BLaER1 (cell line): Measurements from ENCODE around the gene POLDIP3.

ENCODE experiments used
- H3K27ac ChIP-seq: shearing (Covaris generic); formaldehyde crosslinking; 2 replicates; pipeline ENCODE4 v1.8.1; 2022
- H3K27me3 ChIP-seq: shearing (Covaris generic); formaldehyde crosslinking; 2 replicates; pipeline ENCODE4 v1.8.1; 2022
- H3K36me3 ChIP-seq: shearing (Covaris generic); formaldehyde crosslinking; 2 replicates; pipeline ENCODE4 v1.8.1; 2022
- H3K4me1 ChIP-seq: shearing (Covaris generic); formaldehyde crosslinking; 2 replicates; pipeline ENCODE4 v1.8.1; 2022
- H3K4me2 ChIP-seq: shearing (Covaris generic); formaldehyde crosslinking; 2 replicates; pipeline ENCODE4 v1.8.1; 2022
- H3K4me3 ChIP-seq: shearing (Covaris generic); formaldehyde crosslinking; 2 replicates; pipeline ENCODE4 v1.8.1; 2022
- H3K9ac ChIP-seq: shearing (Covaris generic); formaldehyde crosslinking; 2 replicates; pipeline ENCODE4 v1.8.1; 2022
- H3K9me3 ChIP-seq: shearing (Covaris generic); formaldehyde crosslinking; 2 replicates; pipeline ENCODE4 v1.8.1; 2022
- H4K20me1 ChIP-seq: shearing (Covaris generic); formaldehyde crosslinking; 2 replicates; pipeline ENCODE4 v1.8.1; 2022
- Cebpa-rat ChIP-seq: shearing (Covaris generic); IDR thresholded peaks from 2 replicates; pipeline ENCODE4 v1.8.1; 2022

The POLDIP3 gene

GRCh38 chr22:42630211-42630610 is 15.5 kb upstream of the POLDIP3 start:
- Histone ChIP-seq H3K4me3 (no peak overlapping the region), H3K36me3 (peaks cover 95% of the 10 kb centered on the region), H3K4me1 (peaks cover 6% of the 10 kb centered on the region), H3K27me3 (no peaks in the 10 kb centered on the region), H3K9me3 (no peaks in the 10 kb centered on the region), H3K4me2 (no peak overlapping the region), H4K20me1 (peaks cover 30% of the 10 kb centered on the region), H3K27ac (no peak overlapping the region), H3K9ac (no peak overlapping the region)
- TF ChIP-seq Cebpa-rat: no peak

GRCh38 chr22:42627981-42628380 is 13.3 kb upstream of the POLDIP3 start:
- Histone ChIP-seq H3K4me2 (no peak overlapping the region), H3K36me3 (peaks cover 84% of the 10 kb centered on the region), H3K9ac (no peak overlapping the region), H4K20me1 (peaks cover 34% of the 10 kb centered on the region), H3K4me3 (no peak overlapping the region), H3K4me1 (peaks cover 28% of the 10 kb centered on the region), H3K27ac (no peak overlapping the region), H3K9me3 (no peaks in the 10 kb centered on the region), H3K27me3 (no peaks in the 10 kb centered on the region)
- no peak for TF ChIP-seq Cebpa-rat

- no peak overlapping the region for H3K27ac ChIP-seq
- peaks cover 37% of the 10 kb centered on the region for H3K4me1 ChIP-seq
- no peaks in the 10 kb centered on the region for H3K9me3 ChIP-seq
- H3K4me3 ChIP-seq: no peak overlapping the region
- no peak overlapping the region for H3K4me2 ChIP-seq
- peaks cover 35% of the 10 kb centered on the region for H4K20me1 ChIP-seq
- no peak overlapping the region for H3K9ac ChIP-seq
- H3K36me3 ChIP-seq: peaks cover 75% of the 10 kb centered on the region
- no peak for TF ChIP-seq Cebpa-rat
- H3K27me3 ChIP-seq: no peaks in the 10 kb centered on the region
Measured at GRCh38 chr22:42626951-42627625, 12.4 kb upstream of the POLDIP3 start.

GRCh38 chr22:42626431-42626830 is 11.7 kb upstream of the POLDIP3 start:
- Histone ChIP-seq H3K27ac (no peak overlapping the region), H3K4me3 (no peak overlapping the region), H3K9me3 (no peaks in the 10 kb centered on the region), H3K4me2 (no peak overlapping the region), H3K27me3 (no peaks in the 10 kb centered on the region), H3K36me3 (peaks cover 68% of the 10 kb centered on the region), H4K20me1 (peaks cover 31% of the 10 kb centered on the region), H3K9ac (no peak overlapping the region), H3K4me1 (peaks cover 44% of the 10 kb centered on the region)
- no peak for TF ChIP-seq Cebpa-rat

- Histone ChIP-seq H3K4me3 (no peak overlapping the region), H3K27me3 (no peaks in the 10 kb centered on the region), H3K4me1 (peaks cover 51% of the 10 kb centered on the region), H4K20me1 (peaks cover 35% of the 10 kb centered on the region), H3K4me2 (peak overlapping the region; percentile 76), H3K9me3 (no peaks in the 10 kb centered on the region), H3K27ac (no peak overlapping the region), H3K36me3 (peaks cover 58% of the 10 kb centered on the region), H3K9ac (no peak overlapping the region)
- no peak for TF ChIP-seq Cebpa-rat
Measured at GRCh38 chr22:42625416-42625815, 10.7 kb upstream of the POLDIP3 start.

- Histone ChIP-seq H4K20me1 (peaks cover 33% of the 10 kb centered on the region), H3K27ac (peak overlapping the region; percentile 59; the same call in 1 of the 2 replicates), H3K36me3 (peaks cover 57% of the 10 kb centered on the region), H3K4me2 (peak overlapping the region; percentile 76), H3K27me3 (no peaks in the 10 kb centered on the region), H3K9ac (peak overlapping the region; percentile 61), H3K9me3 (no peaks in the 10 kb centered on the region), H3K4me3 (no peak overlapping the region), H3K4me1 (peaks cover 51% of the 10 kb centered on the region)
- TF ChIP-seq Cebpa-rat: no peak
Measured at GRCh38 chr22:42624551-42625106, 9.9 kb upstream of the POLDIP3 start.

GRCh38 chr22:42623756-42624441 is 9.2 kb upstream of the POLDIP3 start:
- Histone ChIP-seq H3K27ac (peak overlapping the region; percentile 79), H3K4me1 (peaks cover 55% of the 10 kb centered on the region), H3K9ac (peak overlapping the region; percentile 4), H3K9me3 (no peaks in the 10 kb centered on the region), H3K4me3 (no peak overlapping the region), H3K27me3 (no peaks in the 10 kb centered on the region), H3K36me3 (peaks cover 57% of the 10 kb centered on the region), H4K20me1 (peaks cover 33% of the 10 kb centered on the region), H3K4me2 (peak overlapping the region; percentile 76)
- no peak for TF ChIP-seq Cebpa-rat

- no peaks in the 10 kb centered on the region for H3K9me3 ChIP-seq
- no peak overlapping the region for H3K4me3 ChIP-seq
- peaks cover 55% of the 10 kb centered on the region for H3K36me3 ChIP-seq
- peak overlapping the region; percentile 76 for H3K4me2 ChIP-seq
- peak overlapping the region; percentile 4 for H3K9ac ChIP-seq
- H3K4me1 ChIP-seq: peaks cover 56% of the 10 kb centered on the region
- peak overlapping the region; percentile 79 for H3K27ac ChIP-seq
- peaks cover 33% of the 10 kb centered on the region for H4K20me1 ChIP-seq
- no peak for TF ChIP-seq Cebpa-rat
- no peaks in the 10 kb centered on the region for H3K27me3 ChIP-seq
Measured at GRCh38 chr22:42623301-42623751, 8.6 kb upstream of the POLDIP3 start.

- Histone ChIP-seq H3K36me3 (peaks cover 43% of the 10 kb centered on the region), H4K20me1 (peaks cover 33% of the 10 kb centered on the region), H3K4me1 (peaks cover 67% of the 10 kb centered on the region), H3K27ac (peak overlapping the region; percentile 79), H3K9ac (peak overlapping the region; percentile 23), H3K9me3 (no peaks in the 10 kb centered on the region), H3K4me2 (peak overlapping the region; percentile 76), H3K4me3 (no peak overlapping the region), H3K27me3 (no peaks in the 10 kb centered on the region)
- TF ChIP-seq Cebpa-rat: no peak
Measured at GRCh38 chr22:42622061-42622710, 7.5 kb upstream of the POLDIP3 start.
